GM12891 (cell line): ENCODE data around the gene ARID2.

ENCODE experiments used
- POLR2AphosphoS5 ChIP-seq: IDR thresholded peaks from 2 replicates; pipeline ENCODE4 v1.6.1; 2011; ENCODE audit warnings: low read depth, low read length, control low read depth
- TAF1 ChIP-seq: IDR thresholded peaks from 2 replicates; pipeline ENCODE4 v1.6.1; 2011; ENCODE audit warnings: low read depth, low read length, control low read depth

DNA sequence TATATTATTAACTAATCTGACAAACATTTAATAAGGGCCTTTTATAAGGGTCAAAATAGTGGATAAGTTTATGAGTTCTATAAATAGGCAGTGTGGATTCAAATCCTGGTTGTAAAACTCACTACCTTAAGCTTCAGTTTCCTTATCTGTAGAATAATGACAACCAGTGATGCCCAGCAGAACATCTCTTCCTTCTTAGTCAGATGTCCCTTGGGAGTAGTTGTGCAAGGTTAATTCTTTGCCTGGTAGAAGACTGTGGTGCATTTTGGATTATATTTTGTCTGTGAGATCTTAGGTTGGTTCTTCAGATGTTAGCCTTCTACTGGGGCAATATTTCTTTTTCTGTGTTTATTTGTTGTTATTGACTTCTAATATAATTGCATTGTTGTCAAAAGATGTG is 59.5 kb downstream of the ARID2 start:
- TF ChIP-seq TAF1: no peak
- TF ChIP-seq POLR2AphosphoS5: no peak
